CD4-positive, alpha-beta T cell (primary cell): ENCODE data around the gene MAGEA9B. TPM values are rescaled to one million over a fixed set of nuclear protein-coding genes. Genes with fewer than 3 reads are reported as not detected.

Source experiments
- ATAC-seq: fragments of 200-7000 bp; cut with Tn5 transposase; one replicate; pipeline ENCODE4 v1.10.0; 2022; ENCODE audit warnings: mild to moderate bottlenecking; ENCODE audit not compliant: poor library complexity
- CTCF ChIA-PET: fragments of 350-600 bp; sonication (Branson Sonifier 250); formaldehyde crosslinking; loops from one replicate; lab custom pipeline; 2021; ENCODE audit warnings: antibody characterized with exemption, inconsistent platforms; lab: Charles Lee
- POLR2A ChIA-PET: fragments of 350-600 bp; sonication (Branson Sonifier 250); formaldehyde crosslinking; loops from one replicate; lab custom pipeline; 2021; ENCODE audit warnings: antibody characterized with exemption, inconsistent platforms; lab: Charles Lee
- DNase-seq, 14 experiments: peaks; one replicate each; pipeline ENCODE4 v3.0.0-alpha.2; 2013 to 2020; ENCODE audit warnings: mixed read lengths in 2 of 14
- H3K27ac ChIP-seq, 2 donors: one replicate each; pipeline versions ENCODE4 v1.5.1 to v1.7.0; 2013; ENCODE audit warnings: low read length in 2 of 2, low read depth in 1 of 2, mild to moderate bottlenecking in 1 of 2
- H3K27me3 ChIP-seq, 2 experiments: 1 replicate in 1 of 2; 2 replicates in 1 of 2; pipeline versions ENCODE4 v1.6.1 to v1.7.0; 2013; ENCODE audit warnings: low read length in 2 of 2, control low read depth in 1 of 2, mild to moderate bottlenecking in 1 of 2, moderate library complexity in 1 of 2; ENCODE audit not compliant: insufficient read depth in 2 of 2, control insufficient read depth in 1 of 2
- H3K36me3 ChIP-seq: one replicate; pipeline ENCODE4 v1.6.1; 2013; ENCODE audit warnings: low read length, control low read depth; ENCODE audit not compliant: insufficient read depth
- H3K4me1 ChIP-seq: one replicate; pipeline ENCODE4 v1.6.1; 2013; ENCODE audit warnings: low read length, control low read depth; ENCODE audit not compliant: insufficient read depth
- H3K4me3 ChIP-seq: one replicate; pipeline ENCODE4 v1.5.1; 2013; ENCODE audit warnings: mild to moderate bottlenecking, low read length, moderate library complexity
- H3K9me3 ChIP-seq, 2 experiments: 1 replicate in 1 of 2; 2 replicates in 1 of 2; pipeline versions ENCODE4 v1.6.1 to v1.7.0; 2013; ENCODE audit warnings: low read length in 2 of 2, mild to moderate bottlenecking in 2 of 2, control low read depth in 1 of 2, moderate library complexity in 1 of 2; ENCODE audit not compliant: control insufficient read depth in 1 of 2, insufficient read depth in 1 of 2
- H3K27ac Mint-ChIP-seq: one replicate; pipeline ENCODE4 v1.8.0; 2020; ENCODE audit warnings: mixed read lengths
- H3K27me3 Mint-ChIP-seq: one replicate; pipeline ENCODE4 v1.8.0; 2021; ENCODE audit warnings: mixed read lengths
- H3K36me3 Mint-ChIP-seq: one replicate; pipeline ENCODE4 v1.8.0; 2021; ENCODE audit warnings: low read depth, mixed read lengths
- H3K4me1 Mint-ChIP-seq: one replicate; pipeline ENCODE4 v1.8.0; 2021; ENCODE audit warnings: low read depth, mixed read lengths
- H3K4me3 Mint-ChIP-seq: one replicate; pipeline ENCODE4 v1.8.0; 2020; ENCODE audit warnings: mild to moderate bottlenecking, mixed read lengths
- H3K9me3 Mint-ChIP-seq: one replicate; pipeline ENCODE4 v1.8.0; 2020; ENCODE audit warnings: mixed read lengths
- CTCF ChIP-seq: fragments of 200-600 bp; IDR thresholded peaks from one replicate; pipeline ENCODE4 v1.8.0; 2022; ENCODE audit warnings: antibody characterized with exemption, mild to moderate bottlenecking
- intact Hi-C, 2 experiments: fragments of 100-400 bp; cut with DNase I in 1 of 2; cut with micrococcal nuclease in 1 of 2; formaldehyde crosslinking; loops; one replicate each; pipeline versions ENCODE4 v1.15.1 to v1.9.0; 2023 to 2025; cut with DNase I, micrococcal nuclease
- total RNA-seq, 174 experiments: library from RNA in 2 of 174; stranded (reverse) in 2 of 174; gene quantifications; one replicate each; pipeline ENCODE4 v1.2.3 and lab custom pipeline; 2021 to 2026

The MAGEA9B gene
- total RNA-seq, 2 experiments from 2014 or later: not detected

DNA sequence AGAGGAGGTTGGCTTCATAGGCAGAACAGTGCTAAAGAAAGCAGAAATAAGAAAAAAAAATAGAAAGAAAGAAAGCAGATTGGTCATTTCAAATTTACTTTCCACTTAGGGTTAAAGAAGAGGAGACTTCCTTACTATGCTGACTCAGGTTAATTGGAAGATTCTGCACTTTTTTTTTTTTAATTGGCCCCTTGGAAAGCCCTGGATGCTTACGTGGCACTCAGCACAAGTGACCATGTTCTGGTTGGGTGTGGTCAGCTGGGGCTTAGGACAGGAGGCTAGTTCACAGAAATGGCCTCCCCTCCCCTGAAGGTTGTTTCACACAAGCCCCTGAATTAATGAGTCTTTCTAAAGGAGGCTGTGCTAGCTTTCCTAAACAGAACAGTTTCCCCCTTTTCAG lies 14.5 kb downstream of the MAGEA9B start:
- DNase-seq (no peak), ATAC-seq (no peak)
- Histone ChIP-seq H3K27ac (no peak overlapping the region), H3K27me3 (no peaks in the 10 kb centered on the region), H3K4me1 (no peaks in the 10 kb centered on the region), H3K9me3 (no peaks in the 10 kb centered on the region), H3K36me3 (no peaks in the 10 kb centered on the region), H3K4me3 (no peak overlapping the region)
- H3K4me1 Mint-ChIP-seq: no peaks in the 10 kb centered on the region
- H3K4me3 Mint-ChIP-seq: no peak overlapping the region
- no peak overlapping the region for H3K27ac Mint-ChIP-seq
- no peaks in the 10 kb centered on the region for H3K36me3 Mint-ChIP-seq
- intact Hi-C loops: no loop called here
- POLR2A ChIA-PET: no interaction called here
- H3K9me3 Mint-ChIP-seq: no peaks in the 10 kb centered on the region
- no peaks in the 10 kb centered on the region for H3K27me3 Mint-ChIP-seq
- CTCF ChIA-PET: no interaction called here
- TF ChIP-seq CTCF: no peak

DNA sequence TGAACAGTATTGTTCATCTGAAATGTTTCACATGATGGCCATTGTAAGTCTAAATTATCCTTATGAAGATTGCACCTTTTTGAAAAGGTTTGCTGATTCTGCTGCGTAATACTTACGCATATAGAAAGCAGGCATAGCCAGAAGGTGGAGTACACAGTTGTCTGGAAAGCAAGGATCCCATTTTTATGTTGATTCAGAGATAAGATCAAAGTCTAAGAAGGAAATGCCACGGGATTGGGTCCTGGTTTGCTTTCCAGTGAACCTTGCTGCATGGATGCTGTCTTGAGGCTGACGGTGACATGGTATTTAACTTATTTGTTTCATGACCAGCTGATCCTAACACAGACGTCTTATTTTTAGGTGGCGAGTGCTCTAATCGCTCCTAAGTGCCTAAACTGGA lies 15.5 kb downstream of the MAGEA9B start:
- DNase-seq (no peak), ATAC-seq (no peak)
- Mint-ChIP-seq H3K4me1 (no peaks in the 10 kb centered on the region), H3K4me3 (no peak overlapping the region), H3K36me3 (no peaks in the 10 kb centered on the region), H3K27me3 (no peaks in the 10 kb centered on the region), H3K9me3 (no peaks in the 10 kb centered on the region), H3K27ac (no peak overlapping the region)
- TF ChIP-seq CTCF: no peak
- POLR2A ChIA-PET: no interaction called here
- Histone ChIP-seq H3K9me3 (no peaks in the 10 kb centered on the region), H3K27me3 (no peaks in the 10 kb centered on the region), H3K36me3 (no peaks in the 10 kb centered on the region), H3K4me1 (no peaks in the 10 kb centered on the region), H3K27ac (no peak overlapping the region), H3K4me3 (no peak overlapping the region)
- CTCF ChIA-PET: no interaction called here
- intact Hi-C loops: no loop called here

GRCh38 chrX:149570668-149571067 lies 16.6 kb downstream of the MAGEA9B start:
- H3K4me1 ChIP-seq: no peaks in the 10 kb centered on the region
- H3K9me3 ChIP-seq: no peaks in the 10 kb centered on the region
- Mint-ChIP-seq H3K27me3 (no peaks in the 10 kb centered on the region), H3K4me3 (no peak overlapping the region), H3K27ac (no peak overlapping the region), H3K36me3 (no peaks in the 10 kb centered on the region), H3K4me1 (no peaks in the 10 kb centered on the region), H3K9me3 (no peaks in the 10 kb centered on the region)
- ATAC-seq (no peak), DNase-seq (no peak)
- ChIA-PET POLR2A (no interaction called here), CTCF (no interaction called here)
- no peaks in the 10 kb centered on the region for H3K36me3 ChIP-seq
- H3K27me3 ChIP-seq: no peaks in the 10 kb centered on the region
- H3K4me3 ChIP-seq: no peak overlapping the region
- no peak for TF ChIP-seq CTCF
- no peak overlapping the region for H3K27ac ChIP-seq
- intact Hi-C loops: no loop called here
